Ureter (tissue), 1 donor: Measurements from ENCODE around the gene SELENOF. TPM values are rescaled to one million over a fixed set of nuclear protein-coding genes. Genes with fewer than 3 reads are reported as not detected.
A peak's percentile ranks its signal among the peaks of the same experiment; 100 is the strongest.
"Not testable (repeated sequence)": the region's sequence is repeated elsewhere in the genome, so short reads cannot be mapped to it uniquely, and the experiment has no call there.

Experiments
- DNase-seq: peaks from one replicate; pipeline ENCODE4 v3.0.0-alpha.2; 2020; ENCODE audit warnings: low spot score
- total RNA-seq: library from RNA; stranded (reverse); gene quantifications from one replicate; pipeline ENCODE4 v1.2.4, GENCODE V29; 2023
- donor health status: DM: yes; HTN: yes; CAD: no.

Gene SELENOF
- total RNA-seq, 1 donor from 2014 or later = 192 TPM

GRCh38 chr1:86858524-86859261, 55.2 kb downstream of the SELENOF start:
- DNase-seq = no peak

GRCh38 chr1:86856196-86856595, 57.7 kb downstream of the SELENOF start:
- DNase-seq = no peak

- DNase-seq = no peak
Observed at GRCh38 chr1:86854352-86854751, 59.6 kb downstream of the SELENOF start.

GRCh38 chr1:86852782-86853408, 61.0 kb downstream of the SELENOF start:
- DNase-seq = no peak

- no peak for DNase-seq
Observed at GRCh38 chr1:86852289-86852688, 61.6 kb downstream of the SELENOF start.

GRCh38 chr1:86849756-86850155, 64.2 kb downstream of the SELENOF start:
- DNase-seq = no peak

GRCh38 chr1:86848654-86849053, 65.3 kb downstream of the SELENOF start:
- DNase-seq = no peak

- no peak for DNase-seq
Observed at GRCh38 chr1:86846164-86846647, 67.7 kb downstream of the SELENOF start.

- DNase-seq = no peak
Observed at GRCh38 chr1:86845514-86845913, 68.4 kb downstream of the SELENOF start.

- DNase-seq = no peak
Observed at GRCh38 chr1:86841116-86841515, 72.8 kb downstream of the SELENOF start.

- DNase-seq = peak; percentile 71
Observed at GRCh38 chr1:86833461-86834215, 80.3 kb downstream of the SELENOF start.

- no peak for DNase-seq
Observed at GRCh38 chr1:86832433-86832832, 81.5 kb downstream of the SELENOF start.

GRCh38 chr1:86829321-86829720, 84.6 kb downstream of the SELENOF start:
- no peak for DNase-seq

GRCh38 chr1:86828024-86828423, 85.9 kb downstream of the SELENOF start:
- DNase-seq = no peak

GRCh38 chr1:86826856-86827255, 87.1 kb downstream of the SELENOF start:
- no peak for DNase-seq

GRCh38 chr1:86825319-86825718, 88.6 kb downstream of the SELENOF start:
- no peak for DNase-seq

- no peak for DNase-seq
Observed at GRCh38 chr1:86823821-86824500, 90.0 kb downstream of the SELENOF start.

GRCh38 chr1:86823386-86823785, 90.5 kb downstream of the SELENOF start:
- DNase-seq = no peak

GRCh38 chr1:86822459-86822858, 91.5 kb downstream of the SELENOF start:
- DNase-seq = no peak

- DNase-seq = no peak
Observed at GRCh38 chr1:86821956-86822355, 92.0 kb downstream of the SELENOF start.

- not testable (repeated sequence) for DNase-seq
Observed at GRCh38 chr1:86819970-86820369, 94.0 kb downstream of the SELENOF start.

- not testable (repeated sequence) for DNase-seq
Observed at GRCh38 chr1:86817246-86817826, 96.6 kb downstream of the SELENOF start.
